Left lung (tissue), 10 donors: Measurements from ENCODE around the gene FRMD4B. TPM values are rescaled to one million over a fixed set of nuclear protein-coding genes. Genes with fewer than 3 reads are reported as not detected.
A peak's percentile ranks its signal among the peaks of the same experiment; 100 is the strongest.

Source experiments
- ATAC-seq: fragments of 200-7000 bp; cut with Tn5 transposase; one replicate; pipeline ENCODE4 v1.9.1; 2020; ENCODE audit warnings: moderate library complexity
- DNase-seq, 4 donors: peaks; one replicate each; pipeline ENCODE4 v3.0.0-alpha.2; 2013 to 2020
- H3K27ac ChIP-seq, 2 donors: fragments of 200-600 bp; sonication (generic) in 1 of 2; one replicate each; pipeline versions ENCODE4 v1.5.0 to v1.8.0; 2020 to 2021
- H3K27me3 ChIP-seq, 2 donors: fragments of 200-600 bp; sonication (generic) in 1 of 2; one replicate each; pipeline versions ENCODE4 v1.5.0 to v1.8.0; 2020 to 2021
- H3K36me3 ChIP-seq, 2 donors: fragments of 200-600 bp; sonication (generic) in 1 of 2; one replicate each; pipeline versions ENCODE4 v1.5.0 to v1.8.0; 2020 to 2021
- H3K4me1 ChIP-seq, 2 donors: fragments of 200-600 bp; one replicate each; pipeline ENCODE4 v1.8.0; 2021
- H3K4me3 ChIP-seq, 2 donors: fragments of 200-600 bp; sonication (generic) in 1 of 2; one replicate each; pipeline versions ENCODE4 v1.5.0 to v1.8.0; 2020 to 2021; ENCODE audit warnings: mild to moderate bottlenecking in 1 of 2
- H3K9me3 ChIP-seq, 2 donors: fragments of 200-600 bp; sonication (generic) in 1 of 2; one replicate each; pipeline versions ENCODE4 v1.5.0 to v1.8.0; 2020 to 2021
- CTCF ChIP-seq, 2 donors: fragments of 200-600 bp; sonication (generic) in 1 of 2; IDR thresholded peaks; one replicate each; pipeline versions ENCODE4 v1.5.0 to v1.8.0; 2021; ENCODE audit warnings: antibody characterized with exemption in 2 of 2
- intact Hi-C, 2 donors: fragments of 100-400 bp; cut with DNase I; formaldehyde crosslinking; loops; one replicate each; pipeline versions ENCODE4 v1.11.2 to v1.14.2; 2022
- polyA plus RNA-seq, 6 donors: library from polyadenylated mRNA; unstranded; fragments of 120-200 nt; gene quantifications; one replicate each; pipeline ENCODE4 v1.2.1, GENCODE V29; 2013; ENCODE audit not compliant: insufficient read length in 6 of 6
- total RNA-seq, 2 donors: library from RNA; stranded (reverse); fragmentation: NEBNext Ultra II Directional; extraction: Animal tissue kit (Norgen Biotek cat#: 25700); gene quantifications; one replicate each; pipeline ENCODE4 v1.2.1, GENCODE V29; 2021
- donor health status: DM: no; HTN: yes; CAD: no.
- donor health status: DM: no; HTN: no; CAD: no.

Gene FRMD4B
- total and polyA plus RNA-seq, 8 donors: 49.0 to 78.7 (median 71.1) TPM

- ATAC-seq (no peak), DNase-seq (no peak)
- H3K9me3 ChIP-seq: no peaks in the 10 kb centered on the region
- intact Hi-C loops: no loop called here
- no peak overlapping the region for H3K27ac ChIP-seq
- no peaks in the 10 kb centered on the region for H3K4me1 ChIP-seq
- H3K27me3 ChIP-seq: no peaks in the 10 kb centered on the region
- peaks cover 0 to 98% of the 10 kb centered on the region in 2 donors for H3K36me3 ChIP-seq
- no peak for TF ChIP-seq CTCF (IDR thresholded peaks at IDR 0.05)
- H3K4me3 ChIP-seq: no peak overlapping the region
Observed at GRCh38 chr3:69189487-69189886, 196.4 kb downstream of the FRMD4B start.

GRCh38 chr3:69186575-69187093 is 199.3 kb downstream of the FRMD4B start:
- DNase-seq (no peak), ATAC-seq (no peak)
- intact Hi-C loops: no loop called here
- no peaks in the 10 kb centered on the region for H3K9me3 ChIP-seq
- H3K27me3 ChIP-seq: no peaks in the 10 kb centered on the region
- H3K4me3 ChIP-seq: no peak overlapping the region
- H3K4me1 ChIP-seq: peaks cover 4 to 15% of the 10 kb centered on the region in 2 donors
- peaks cover 0 to 97% of the 10 kb centered on the region in 2 donors for H3K36me3 ChIP-seq
- no peak for TF ChIP-seq CTCF (IDR thresholded peaks at IDR 0.05)
- no peak overlapping the region for H3K27ac ChIP-seq

- no peak for ATAC-seq
Observed at GRCh38 chr3:69182588-69183316, 203.1 kb downstream of the FRMD4B start.

GRCh38 chr3:69181592-69182211 is 204.2 kb downstream of the FRMD4B start:
- DNase-seq (no peak), ATAC-seq (peak; percentile 27)
- Histone ChIP-seq H3K9me3 (no peaks in the 10 kb centered on the region), H3K4me3 (no peak overlapping the region), H3K27me3 (no peaks in the 10 kb centered on the region), H3K4me1 (peaks cover 5 to 27% of the 10 kb centered on the region in 2 donors), H3K36me3 (peaks cover 0 to 88% of the 10 kb centered on the region in 2 donors), H3K27ac (peak overlapping the region in 1 of 2 donors; percentile 53)
- TF ChIP-seq CTCF (IDR thresholded peaks at IDR 0.05): no peak
- intact Hi-C loops: no loop called here

More at GRCh38 chr3:69182588-69183316, 203.1 kb downstream of the FRMD4B start:
- Histone ChIP-seq H3K27ac (peak overlapping the region in 1 of 2 donors; percentile 53), H3K27me3 (no peaks in the 10 kb centered on the region), H3K36me3 (peaks cover 0 to 93% of the 10 kb centered on the region in 2 donors), H3K4me1 (peaks cover 5 to 27% of the 10 kb centered on the region in 2 donors), H3K4me3 (no peak overlapping the region), H3K9me3 (no peaks in the 10 kb centered on the region)
- intact Hi-C loops: no loop called here
- DNase-seq: no peak
- TF ChIP-seq CTCF (IDR thresholded peaks at IDR 0.05): no peak
